GM19455 (cell line): ENCODE data around the gene ATRN.

Source experiments
- ATAC-seq: cut with Tn5 transposase; IDR thresholded peaks from one replicate; pipeline ENCODE4 v1.9.1; 2021; ENCODE audit not compliant: unreplicated experiment

ATRN gene

GRCh38 chr20:3621111-3621510 lies 150.3 kb downstream of the ATRN start:
- ATAC-seq, result no peak

- ATAC-seq, result no peak
Measured at GRCh38 chr20:3622406-3622805, 151.6 kb downstream of the ATRN start.

GRCh38 chr20:3627476-3627875 lies 156.7 kb downstream of the ATRN start:
- ATAC-seq, result no peak

- ATAC-seq, result no peak
Measured at GRCh38 chr20:3628502-3629314, 157.9 kb downstream of the ATRN start.

- no peak for ATAC-seq
Measured at GRCh38 chr20:3629893-3630292, 159.1 kb downstream of the ATRN start.

GRCh38 chr20:3630429-3630828 lies 159.6 kb downstream of the ATRN start:
- ATAC-seq, result no peak

GRCh38 chr20:3631534-3631933 lies 160.7 kb downstream of the ATRN start:
- ATAC-seq, result no peak

- ATAC-seq, result no peak
Measured at GRCh38 chr20:3632311-3633004, 161.6 kb downstream of the ATRN start.

GRCh38 chr20:3633913-3634478 lies 163.2 kb downstream of the ATRN start:
- no peak for ATAC-seq

GRCh38 chr20:3635346-3635745 lies 164.5 kb downstream of the ATRN start:
- ATAC-seq, result no peak

- ATAC-seq, result no peak
Measured at GRCh38 chr20:3640259-3640658, 169.4 kb downstream of the ATRN start.

GRCh38 chr20:3645309-3646066 lies 174.7 kb downstream of the ATRN start:
- no peak for ATAC-seq

- ATAC-seq, result no peak
Measured at GRCh38 chr20:3646067-3646440, 175.2 kb downstream of the ATRN start.

- ATAC-seq, result no peak
Measured at GRCh38 chr20:3646651-3647050, 175.8 kb downstream of the ATRN start.

- ATAC-seq, result no peak
Measured at GRCh38 chr20:3647473-3647872, 176.7 kb downstream of the ATRN start.

- ATAC-seq, result no peak
Measured at GRCh38 chr20:3648951-3649350, 178.1 kb downstream of the ATRN start.

GRCh38 chr20:3651204-3651962 lies 180.6 kb downstream of the ATRN start:
- no peak for ATAC-seq

- no peak for ATAC-seq
Measured at GRCh38 chr20:3652221-3652620, 181.4 kb downstream of the ATRN start.

- no peak for ATAC-seq
Measured at GRCh38 chr20:3652676-3653596, 182.1 kb downstream of the ATRN start.

GRCh38 chr20:3653921-3654320 lies 183.1 kb downstream of the ATRN start:
- ATAC-seq, result no peak
